HFFc6 (cell line): ENCODE results near the gene SLF2. TPM values are rescaled to one million over a fixed set of nuclear protein-coding genes. Genes with fewer than 3 reads are reported as not detected.

ENCODE experiments used
- DNase-seq: peaks from one replicate; pipeline ENCODE4 v3.0.0-alpha.2; 2018
- H3K27ac Mint-ChIP-seq: 2 replicates; pipeline ENCODE4 v1.8.0; 2020; ENCODE audit warnings: mild to moderate bottlenecking, mixed read lengths
- H3K27me3 Mint-ChIP-seq: 2 replicates; pipeline ENCODE4 v1.8.0; 2021; ENCODE audit warnings: mild to moderate bottlenecking, moderate library complexity, mixed read lengths; ENCODE audit not compliant: insufficient read depth
- H3K36me3 Mint-ChIP-seq: 2 replicates; pipeline ENCODE4 v1.8.0; 2021; ENCODE audit warnings: low read depth, mixed read lengths
- H3K4me1 Mint-ChIP-seq: 2 replicates; pipeline ENCODE4 v1.8.0; 2020; ENCODE audit warnings: low read depth, mixed read lengths
- H3K4me3 Mint-ChIP-seq: 2 replicates; pipeline ENCODE4 v1.8.0; 2020; ENCODE audit warnings: mild to moderate bottlenecking, moderate library complexity, mixed read lengths
- H3K9me3 Mint-ChIP-seq: 2 replicates; pipeline ENCODE4 v1.8.0; 2020; ENCODE audit warnings: mild to moderate bottlenecking, mixed read lengths
- total RNA-seq, 6 experiments: library from RNA; stranded (reverse); fragmentation: NEBNext Ultra II Directional; extraction: Animal tissue kit (Norgen Biotek cat#: 25700); gene quantifications; 2 replicates in 1 of 6; 3 replicates in 5 of 6; pipeline ENCODE4 v1.2.3, GENCODE V29; 2021
- TF ChIP-seq, protein P1 (sequence below): fragments of 200-600 bp; sonication (generic); IDR thresholded peaks from 2 replicates; pipeline ENCODE4 v1.5.0; 2021; ENCODE audit warnings: antibody characterized with exemption, mild to moderate bottlenecking

The SLF2 gene
- total RNA-seq, 6 experiments from 2014 or later = 15.8 to 23.2 (median 20.9) TPM

DNA sequence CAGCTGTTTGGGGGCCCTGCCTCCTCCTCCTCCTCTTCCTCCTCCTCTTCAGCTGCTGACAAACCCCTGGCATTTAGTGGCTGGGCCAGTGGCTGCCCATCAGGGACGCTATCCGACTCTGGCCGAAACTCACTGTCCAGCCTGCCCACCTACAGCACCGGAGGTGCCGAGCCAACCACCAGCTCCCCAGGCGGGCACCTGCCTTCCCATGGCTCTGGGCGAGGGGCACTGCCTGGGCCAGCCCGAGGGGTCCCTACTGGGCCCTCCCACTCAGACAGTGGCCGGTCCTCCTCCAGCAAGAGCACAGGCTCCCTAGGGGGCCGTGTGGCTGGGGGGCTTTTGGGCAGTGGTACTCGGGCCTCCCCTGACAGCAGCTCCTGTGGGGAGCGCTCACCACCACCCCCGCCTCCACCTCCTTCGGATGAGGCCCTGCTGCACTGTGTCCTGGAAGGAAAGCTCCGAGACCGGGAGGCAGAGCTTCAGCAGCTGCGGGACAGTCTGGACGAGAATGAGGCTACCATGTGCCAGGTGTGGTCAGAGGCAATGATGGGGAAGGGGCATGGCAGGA lies 91.0 kb downstream of the SLF2 start:
- DNase-seq = no peak
- Mint-ChIP-seq H3K36me3 (peaks cover 6% of the 10 kb centered on the region; the same call in 1 of the 2 replicates), H3K9me3 (no peaks in the 10 kb centered on the region), H3K4me3 (no peak overlapping the region), H3K27ac (no peak overlapping the region), H3K27me3 (no peaks in the 10 kb centered on the region; the same call in none of the 2 replicates), H3K4me1 (peaks cover 21% of the 10 kb centered on the region)
- TF ChIP-seq, protein P1, sequence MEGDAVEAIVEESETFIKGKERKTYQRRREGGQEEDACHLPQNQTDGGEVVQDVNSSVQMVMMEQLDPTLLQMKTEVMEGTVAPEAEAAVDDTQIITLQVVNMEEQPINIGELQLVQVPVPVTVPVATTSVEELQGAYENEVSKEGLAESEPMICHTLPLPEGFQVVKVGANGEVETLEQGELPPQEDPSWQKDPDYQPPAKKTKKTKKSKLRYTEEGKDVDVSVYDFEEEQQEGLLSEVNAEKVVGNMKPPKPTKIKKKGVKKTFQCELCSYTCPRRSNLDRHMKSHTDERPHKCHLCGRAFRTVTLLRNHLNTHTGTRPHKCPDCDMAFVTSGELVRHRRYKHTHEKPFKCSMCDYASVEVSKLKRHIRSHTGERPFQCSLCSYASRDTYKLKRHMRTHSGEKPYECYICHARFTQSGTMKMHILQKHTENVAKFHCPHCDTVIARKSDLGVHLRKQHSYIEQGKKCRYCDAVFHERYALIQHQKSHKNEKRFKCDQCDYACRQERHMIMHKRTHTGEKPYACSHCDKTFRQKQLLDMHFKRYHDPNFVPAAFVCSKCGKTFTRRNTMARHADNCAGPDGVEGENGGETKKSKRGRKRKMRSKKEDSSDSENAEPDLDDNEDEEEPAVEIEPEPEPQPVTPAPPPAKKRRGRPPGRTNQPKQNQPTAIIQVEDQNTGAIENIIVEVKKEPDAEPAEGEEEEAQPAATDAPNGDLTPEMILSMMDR = no peak

DNA sequence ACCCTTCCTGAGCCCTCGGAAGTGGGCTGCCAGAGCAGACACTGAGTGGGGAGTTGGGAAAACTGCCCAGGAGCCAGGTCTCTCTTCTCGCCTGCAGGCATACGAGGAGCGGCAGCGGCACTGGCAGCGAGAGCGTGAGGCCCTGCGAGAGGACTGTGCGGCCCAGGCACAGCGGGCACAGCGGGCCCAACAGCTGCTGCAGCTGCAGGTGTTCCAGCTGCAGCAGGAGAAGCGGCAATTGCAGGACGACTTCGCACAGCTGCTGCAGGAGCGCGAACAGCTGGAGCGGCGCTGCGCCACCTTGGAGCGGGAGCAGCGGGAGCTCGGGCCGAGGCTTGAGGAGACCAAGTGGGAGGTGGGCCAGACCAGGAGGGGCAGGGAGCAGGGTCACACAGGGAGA lies 92.6 kb downstream of the SLF2 start:
- peaks cover 6% of the 10 kb centered on the region; the same call in 1 of the 2 replicates for H3K36me3 Mint-ChIP-seq
- no peak for DNase-seq
- H3K4me3 Mint-ChIP-seq = no peak overlapping the region

DNA sequence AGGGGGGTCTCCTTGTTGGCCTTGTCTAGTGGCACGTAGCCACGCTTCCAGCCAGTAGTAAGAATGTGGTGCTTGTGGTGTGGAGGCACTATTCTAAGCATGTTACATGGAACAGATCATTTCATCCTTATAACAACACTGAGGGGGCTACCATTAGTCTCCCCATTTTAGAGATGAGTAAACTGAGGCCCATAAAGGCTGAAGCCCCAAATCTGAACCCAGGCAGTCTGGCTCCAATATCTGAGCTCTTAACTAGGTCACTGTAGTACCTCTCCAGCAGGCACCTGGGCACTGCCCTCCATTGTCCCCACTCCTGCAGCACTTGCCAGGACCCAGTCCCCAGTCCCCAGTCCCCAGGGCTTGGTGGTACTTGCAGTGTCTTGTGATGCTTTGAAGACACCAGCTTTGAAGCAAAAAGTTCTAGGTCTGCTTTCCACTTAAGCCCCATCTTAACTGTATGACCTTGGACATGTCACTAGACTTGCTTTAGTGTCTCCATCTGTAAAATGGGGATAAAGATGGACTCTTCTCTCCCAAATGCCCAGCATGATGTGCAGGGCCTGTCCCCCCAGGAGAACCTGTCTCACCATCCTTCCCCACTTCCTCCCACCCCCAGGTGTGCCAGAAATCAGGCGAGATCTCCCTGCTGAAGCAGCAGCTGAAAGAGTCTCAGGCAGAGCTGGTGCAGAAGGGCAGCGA lies 93.3 kb downstream of the SLF2 start:
- H3K27me3 Mint-ChIP-seq = no peaks in the 10 kb centered on the region; the same call in none of the 2 replicates
- no peak for DNase-seq
- peaks cover 3% of the 10 kb centered on the region; the same call in 1 of the 2 replicates for H3K36me3 Mint-ChIP-seq
- no peaks in the 10 kb centered on the region for H3K9me3 Mint-ChIP-seq
- TF ChIP-seq, protein P1 = no peak
- H3K4me1 Mint-ChIP-seq = peaks cover 15% of the 10 kb centered on the region
- no peak overlapping the region for H3K27ac Mint-ChIP-seq
- H3K4me3 Mint-ChIP-seq = no peak overlapping the region

More for the DNA sequence above, 92.6 kb downstream of the SLF2 start:
- peaks cover 19% of the 10 kb centered on the region for H3K4me1 Mint-ChIP-seq
- TF ChIP-seq, protein P1 = no peak
- H3K9me3 Mint-ChIP-seq = no peaks in the 10 kb centered on the region
- H3K27ac Mint-ChIP-seq = no peak overlapping the region
- H3K27me3 Mint-ChIP-seq = no peaks in the 10 kb centered on the region; the same call in none of the 2 replicates

DNA sequence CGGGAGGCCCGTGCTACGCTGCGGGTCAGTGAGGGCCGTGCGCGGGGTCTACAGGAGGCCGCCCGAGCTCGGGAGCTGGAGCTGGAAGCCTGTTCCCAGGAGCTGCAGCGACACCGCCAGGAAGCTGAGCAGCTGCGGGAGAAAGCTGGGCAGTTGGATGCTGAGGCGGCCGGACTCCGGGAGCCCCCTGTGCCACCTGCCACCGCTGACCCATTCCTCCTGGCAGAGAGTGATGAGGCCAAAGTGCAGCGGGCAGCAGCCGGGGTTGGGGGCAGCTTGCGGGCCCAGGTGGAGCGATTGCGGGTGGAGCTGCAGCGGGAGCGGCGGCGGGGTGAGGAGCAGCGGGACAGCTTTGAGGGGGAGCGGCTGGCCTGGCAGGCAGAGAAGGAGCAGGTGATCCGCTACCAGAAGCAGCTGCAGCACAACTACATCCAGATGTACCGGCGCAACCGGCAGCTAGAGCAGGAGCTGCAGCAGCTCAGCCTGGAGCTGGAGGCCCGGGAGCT lies 93.9 kb downstream of the SLF2 start:
- no peak for DNase-seq
- Mint-ChIP-seq H3K27me3 (no peaks in the 10 kb centered on the region; the same call in none of the 2 replicates), H3K27ac (no peak overlapping the region), H3K36me3 (no peaks in the 10 kb centered on the region), H3K4me3 (no peak overlapping the region), H3K9me3 (no peaks in the 10 kb centered on the region), H3K4me1 (peaks cover 8% of the 10 kb centered on the region)
- TF ChIP-seq, protein P1 = no peak

DNA sequence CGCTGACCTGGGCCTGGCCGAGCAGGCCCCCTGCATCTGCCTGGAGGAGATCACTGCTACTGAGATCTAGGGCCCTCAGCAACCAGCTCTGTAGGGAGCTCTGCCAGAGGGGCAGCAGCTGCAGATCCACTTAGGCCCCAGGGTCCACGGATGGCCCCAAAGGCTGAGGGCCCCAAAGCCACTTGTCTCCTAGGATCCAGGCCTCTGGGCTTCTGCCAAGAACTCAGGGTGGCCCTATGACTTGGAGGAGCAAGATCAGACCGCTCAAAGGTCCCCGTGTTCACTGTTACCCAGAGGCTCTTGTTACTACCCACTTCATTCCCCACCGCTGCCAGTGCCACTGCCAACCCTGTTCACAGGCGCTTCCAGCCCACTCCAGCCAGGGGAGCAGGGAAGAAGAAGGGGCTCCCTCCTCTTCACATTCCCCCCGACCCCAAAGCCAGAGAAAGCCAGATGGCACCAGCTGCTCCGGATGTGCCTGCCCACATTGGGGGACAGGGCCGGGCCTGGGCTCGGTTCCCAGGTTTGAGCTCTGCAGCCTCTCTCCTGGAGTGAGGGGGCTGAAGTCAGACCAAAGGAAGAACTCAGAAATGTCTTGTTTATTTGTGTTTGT lies 94.4 kb downstream of the SLF2 start:
- Mint-ChIP-seq H3K4me1 (peaks cover 7% of the 10 kb centered on the region; the same call in 1 of the 2 replicates), H3K27me3 (no peaks in the 10 kb centered on the region; the same call in none of the 2 replicates), H3K36me3 (no peaks in the 10 kb centered on the region), H3K9me3 (no peaks in the 10 kb centered on the region), H3K4me3 (no peak overlapping the region), H3K27ac (no peak overlapping the region)
- DNase-seq = no peak
- TF ChIP-seq, protein P1 = no peak
